Measurements from ENCODE around the gene DNAJC18. TPM values are rescaled to one million over a fixed set of nuclear protein-coding genes. Genes with fewer than 3 reads are reported as not detected.
"Not testable (repeated sequence)": the region's sequence is repeated elsewhere in the genome, so short reads cannot be mapped to it uniquely, and the experiment has no call there.

The DNAJC18 gene
- total RNA-seq, 1 experiment from 2014 or later: 6.3 TPM

DNA sequence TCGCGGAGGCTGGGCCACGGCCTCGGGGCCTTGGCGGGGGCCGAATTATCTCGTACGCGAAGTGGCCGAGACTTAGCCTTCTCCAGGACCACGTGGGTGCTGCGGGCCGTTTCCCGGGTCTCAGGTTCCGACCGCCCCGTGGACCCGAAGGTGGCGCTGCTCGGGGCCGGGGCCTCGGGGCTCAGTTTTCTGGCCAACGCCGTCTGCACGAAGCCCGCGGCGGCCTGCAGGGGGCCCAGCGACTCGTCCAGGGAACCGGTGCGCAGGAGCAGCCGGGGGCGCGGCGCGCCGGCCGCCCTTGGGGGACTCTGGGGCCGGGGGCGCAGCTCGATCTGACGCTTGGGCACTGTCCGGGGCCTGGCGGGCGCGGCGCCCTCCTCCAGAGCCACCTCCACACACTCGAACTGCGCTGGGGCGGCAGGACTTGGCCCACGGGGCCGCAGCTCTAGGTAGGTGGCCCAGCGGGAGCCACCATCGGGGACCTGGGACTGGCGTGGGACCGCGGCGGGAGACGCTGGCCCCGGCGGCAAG is 45.1 kb downstream of the DNAJC18 start:
- Histone ChIP-seq H3K27me3 (ENCODE audit: control insufficient read depth, insufficient read depth, low read length) (peaks cover 31% of the 10 kb centered on the region), H3K4me3 (ENCODE audit: insufficient read depth, low read depth, low read length) (peak overlapping the region; percentile 65), H3K36me3 (replicated peaks; ENCODE audit: control insufficient read depth, insufficient read depth, low read length) (no peaks in the 10 kb centered on the region)
- DNase-seq: peak; percentile 92

DNA sequence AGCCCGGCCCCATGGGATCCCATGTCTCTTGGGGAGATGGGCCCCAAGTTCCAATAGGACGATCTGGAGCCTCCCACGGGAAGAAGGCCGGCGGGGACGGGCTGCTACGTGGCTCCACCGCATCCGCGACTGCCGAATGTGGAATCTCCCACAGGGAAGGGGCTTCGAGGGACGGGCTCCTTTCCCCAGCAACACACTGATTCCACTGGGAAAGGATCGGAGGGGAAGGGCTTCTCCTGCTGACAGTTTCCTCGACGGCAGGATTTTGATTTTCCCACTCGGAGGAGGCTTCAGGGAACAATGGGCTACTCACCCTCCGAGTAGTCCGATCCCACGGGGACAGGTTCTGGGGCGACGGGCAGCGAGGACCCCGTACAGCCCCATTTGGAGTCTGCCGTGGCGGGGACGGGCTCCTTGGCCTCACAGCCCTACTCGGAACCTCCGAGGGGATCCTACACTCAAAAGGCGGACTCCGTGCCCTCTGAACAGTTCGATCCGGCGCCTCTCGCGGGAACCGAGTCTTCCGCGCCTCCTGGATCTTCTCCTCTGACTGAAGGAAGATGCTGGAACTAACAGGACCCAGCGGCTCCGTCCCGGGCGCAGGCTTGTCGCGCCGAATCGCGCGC is 45.7 kb downstream of the DNAJC18 start:
- peak; percentile 79 for DNase-seq
- Histone ChIP-seq H3K36me3 (replicated peaks; ENCODE audit: control insufficient read depth, insufficient read depth, low read length) (no peaks in the 10 kb centered on the region), H3K4me3 (ENCODE audit: insufficient read depth, low read depth, low read length) (peak overlapping the region; percentile 65), H3K27me3 (ENCODE audit: control insufficient read depth, insufficient read depth, low read length) (peaks cover 31% of the 10 kb centered on the region)

DNA sequence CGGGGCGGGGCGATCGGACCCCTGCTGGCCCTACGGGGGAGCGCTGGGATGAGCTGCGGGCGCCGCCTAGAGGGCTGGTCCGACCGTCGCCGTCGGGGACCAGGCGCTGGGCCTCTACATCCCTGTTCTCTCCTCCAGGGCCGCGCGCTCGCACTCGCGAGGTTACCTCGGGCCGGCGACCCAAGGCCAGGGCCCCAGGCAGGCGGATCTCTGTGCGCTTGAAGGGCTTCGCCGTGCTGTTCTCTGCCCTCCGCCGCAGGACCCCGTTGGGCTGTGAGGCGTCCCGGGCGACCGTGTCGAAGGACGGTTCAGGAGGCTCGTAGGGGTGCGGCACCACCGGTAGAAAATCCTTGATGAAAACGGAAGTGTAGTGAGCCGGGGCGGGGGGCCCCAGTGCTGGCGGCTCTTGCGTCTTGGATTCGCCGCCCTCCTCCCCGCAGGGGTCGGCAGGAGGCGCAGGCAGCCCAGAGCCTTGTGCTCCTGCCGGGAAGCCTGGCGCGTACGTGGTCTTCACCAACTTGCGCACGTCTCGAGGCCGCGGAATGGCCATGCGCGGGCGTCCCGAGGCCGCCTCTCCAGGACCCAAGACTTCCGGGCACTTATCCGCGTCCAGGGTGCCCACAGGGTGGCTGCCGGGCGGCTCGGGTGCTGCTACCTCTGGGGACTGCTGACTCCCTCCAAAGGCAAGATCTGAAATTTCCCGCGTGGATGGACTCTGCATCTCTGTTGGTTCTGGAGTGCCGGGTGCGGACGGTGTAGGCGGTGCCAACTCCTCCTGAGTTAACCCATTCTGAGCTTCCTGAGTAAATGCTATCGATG is 46.4 kb downstream of the DNAJC18 start:
- H3K36me3 ChIP-seq (replicated peaks; ENCODE audit: control insufficient read depth, insufficient read depth, low read length): no peaks in the 10 kb centered on the region
- DNase-seq: peak; percentile 97
- H3K4me3 ChIP-seq (ENCODE audit: insufficient read depth, low read depth, low read length): peak overlapping the region; percentile 65
- peaks cover 31% of the 10 kb centered on the region for H3K27me3 ChIP-seq (ENCODE audit: control insufficient read depth, insufficient read depth, low read length)

DNA sequence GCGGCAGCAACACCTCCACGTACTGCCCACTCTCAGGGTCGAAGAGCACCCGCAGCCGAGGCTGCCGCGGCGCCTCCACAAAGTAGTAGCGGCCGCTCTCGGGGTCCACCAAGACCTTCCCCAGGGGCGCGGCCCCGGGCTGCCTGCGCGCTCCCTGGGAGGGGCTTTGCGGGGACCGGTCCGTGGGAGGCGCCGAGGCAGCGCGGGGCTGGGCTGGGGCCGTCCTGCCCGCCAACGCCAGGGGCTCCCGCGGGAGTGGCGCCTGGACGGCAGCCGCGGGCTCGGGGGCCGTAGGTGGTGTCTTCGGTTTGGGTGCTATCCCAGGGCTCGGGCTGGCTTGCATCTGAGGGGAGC is 47.0 kb downstream of the DNAJC18 start:
- Histone ChIP-seq H3K27me3 (ENCODE audit: control insufficient read depth, insufficient read depth, low read length) (peaks cover 31% of the 10 kb centered on the region), H3K36me3 (replicated peaks; ENCODE audit: control insufficient read depth, insufficient read depth, low read length) (no peaks in the 10 kb centered on the region), H3K4me3 (ENCODE audit: insufficient read depth, low read depth, low read length) (peak overlapping the region; percentile 65)
- DNase-seq: no peak

DNA sequence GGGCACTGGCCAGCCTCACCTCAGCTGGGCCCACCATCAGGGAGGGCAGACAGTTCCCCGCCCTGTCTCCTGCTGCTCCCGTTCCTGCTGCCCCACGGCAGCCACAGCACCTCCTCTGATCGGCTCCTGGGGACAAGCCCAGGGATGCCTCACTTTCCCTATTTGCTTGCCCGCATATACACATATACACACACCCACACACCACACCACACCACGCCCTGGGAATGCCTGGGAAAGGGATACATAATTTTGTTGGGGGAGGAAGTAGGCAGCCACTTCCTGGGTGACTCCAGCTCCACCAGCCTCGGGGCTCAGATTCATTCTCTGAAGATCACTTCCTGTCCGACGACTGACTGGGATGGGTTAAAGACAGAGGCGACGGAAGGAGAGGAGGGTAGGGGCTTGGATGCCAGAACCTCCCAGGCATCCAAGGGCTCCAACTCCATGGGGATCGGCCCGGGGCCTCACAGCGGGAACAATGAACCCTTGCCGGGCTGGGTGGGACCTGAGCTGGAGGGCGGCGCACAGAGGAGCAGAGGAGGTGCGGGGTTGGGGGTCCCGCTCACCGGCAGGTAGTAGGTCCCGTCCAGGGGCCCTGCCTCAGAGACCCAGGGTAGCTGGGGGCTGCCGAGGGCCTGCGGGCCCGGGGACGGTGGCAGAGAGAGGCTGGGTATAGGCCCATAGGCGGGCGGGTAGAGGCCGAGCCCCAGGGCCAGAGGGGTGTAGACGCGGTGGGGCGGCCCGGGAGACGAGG is 47.6 kb downstream of the DNAJC18 start:
- Histone ChIP-seq H3K27me3 (ENCODE audit: control insufficient read depth, insufficient read depth, low read length) (peaks cover 31% of the 10 kb centered on the region), H3K36me3 (replicated peaks; ENCODE audit: control insufficient read depth, insufficient read depth, low read length) (no peaks in the 10 kb centered on the region), H3K4me3 (ENCODE audit: insufficient read depth, low read depth, low read length) (peak overlapping the region; percentile 65)
- peak; percentile 59 for DNase-seq

DNA sequence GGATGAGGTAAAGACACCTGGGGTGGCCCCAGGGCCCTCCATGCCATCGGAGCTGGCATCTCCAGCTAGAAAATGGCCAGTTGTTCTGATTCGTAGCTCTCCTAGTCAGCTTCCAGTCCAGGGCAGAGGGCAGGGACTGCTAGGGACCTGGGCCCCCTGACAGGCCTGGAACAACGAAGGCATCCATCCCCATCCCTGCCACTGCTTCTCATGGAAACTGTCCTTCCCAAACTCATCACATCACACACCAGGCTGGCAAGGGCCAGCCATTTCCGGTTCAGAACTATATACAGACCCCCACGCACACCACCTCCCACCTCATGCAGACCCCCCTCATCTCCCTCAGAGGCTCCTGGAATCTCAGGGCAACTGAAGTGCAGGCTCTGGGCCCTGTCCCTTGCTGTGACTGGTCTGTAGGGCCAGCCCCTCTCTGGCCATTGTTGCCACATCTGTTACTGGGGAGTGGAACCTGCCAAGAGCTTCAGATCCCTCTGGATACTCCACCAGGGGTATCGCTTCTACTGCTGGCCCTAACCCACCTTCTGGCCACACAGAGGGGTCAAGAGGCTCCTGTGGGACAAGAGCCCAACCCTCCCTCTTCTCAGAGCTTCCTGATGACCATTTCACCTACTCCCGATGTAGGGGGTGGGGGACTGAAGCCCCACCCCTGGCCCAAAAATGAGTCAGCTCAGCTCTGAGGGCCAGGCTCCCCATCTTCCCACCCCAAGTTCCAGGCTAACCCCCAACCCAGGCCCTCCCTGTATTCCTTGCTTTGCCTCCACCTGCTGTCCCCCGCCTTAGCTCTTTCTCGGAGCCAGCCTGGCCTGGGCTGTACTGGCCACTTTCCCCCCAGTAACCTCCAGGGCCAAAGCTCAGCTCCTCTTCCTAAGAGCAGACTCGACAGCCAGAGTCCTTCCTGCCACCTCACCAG is 48.4 kb downstream of the DNAJC18 start:
- Histone ChIP-seq H3K4me3 (ENCODE audit: insufficient read depth, low read depth, low read length) (no peak overlapping the region), H3K27me3 (ENCODE audit: control insufficient read depth, insufficient read depth, low read length) (peaks cover 31% of the 10 kb centered on the region), H3K36me3 (replicated peaks; ENCODE audit: control insufficient read depth, insufficient read depth, low read length) (no peaks in the 10 kb centered on the region)
- DNase-seq: peak; percentile 62

DNA sequence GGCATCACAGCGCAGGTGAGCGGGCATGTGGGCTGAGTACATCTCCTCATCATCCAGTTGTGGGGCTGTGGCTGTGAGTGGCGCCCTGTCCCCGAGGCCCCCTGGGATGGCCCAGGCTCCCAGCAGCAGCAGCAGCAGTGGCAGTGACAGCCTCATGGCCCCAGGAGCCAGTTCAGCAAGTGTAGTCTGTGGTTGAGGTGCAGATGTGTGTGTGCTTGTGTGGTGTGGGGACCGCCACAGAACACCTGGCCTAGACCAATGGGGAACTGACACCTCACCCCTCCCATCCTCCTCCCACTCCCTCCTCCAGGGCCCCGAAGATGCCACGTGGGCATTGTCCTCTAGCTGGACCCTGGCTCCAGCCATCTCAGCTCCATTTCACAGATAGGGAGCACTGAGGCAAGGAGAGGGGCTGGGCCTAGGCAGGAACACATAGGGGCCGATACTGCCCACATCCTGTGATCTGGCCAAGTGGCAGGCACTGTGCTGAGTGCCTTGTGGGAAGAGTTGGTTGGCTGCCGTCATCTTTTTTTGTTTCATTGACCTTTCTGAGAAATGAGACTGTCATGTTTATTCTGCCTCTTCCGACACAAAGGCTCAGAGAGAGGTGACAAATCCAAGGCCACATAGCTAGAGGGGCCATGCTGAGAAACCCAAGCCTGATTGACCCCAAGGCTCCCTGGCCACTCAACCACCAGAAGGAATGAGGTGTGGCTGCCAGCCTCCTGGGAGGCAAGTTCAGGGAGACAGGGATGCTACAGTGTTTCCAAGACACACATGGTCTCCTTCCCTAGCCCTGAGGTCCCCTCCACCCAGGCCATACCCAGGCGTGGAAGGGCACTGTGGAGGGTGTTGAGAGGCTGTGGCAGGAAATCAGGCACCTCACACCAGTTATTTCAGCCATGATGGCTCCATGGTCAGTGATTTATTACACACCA is 49.4 kb downstream of the DNAJC18 start, which contains the start of gene MZB1:
Gene MZB1, minus strand, starts transcription at position 213 of the 938 bp plus-strand sequence. Its CDS starts 57 bp downstream, at position 156.
- Histone ChIP-seq H3K27me3 (ENCODE audit: control insufficient read depth, insufficient read depth, low read length) (peaks cover 23% of the 10 kb centered on the region), H3K4me3 (ENCODE audit: insufficient read depth, low read depth, low read length) (no peak within 1 kb of the TSS), H3K36me3 (replicated peaks; ENCODE audit: control insufficient read depth, insufficient read depth, low read length) (no peaks in the 10 kb centered on the region)
- no peak for DNase-seq

DNA sequence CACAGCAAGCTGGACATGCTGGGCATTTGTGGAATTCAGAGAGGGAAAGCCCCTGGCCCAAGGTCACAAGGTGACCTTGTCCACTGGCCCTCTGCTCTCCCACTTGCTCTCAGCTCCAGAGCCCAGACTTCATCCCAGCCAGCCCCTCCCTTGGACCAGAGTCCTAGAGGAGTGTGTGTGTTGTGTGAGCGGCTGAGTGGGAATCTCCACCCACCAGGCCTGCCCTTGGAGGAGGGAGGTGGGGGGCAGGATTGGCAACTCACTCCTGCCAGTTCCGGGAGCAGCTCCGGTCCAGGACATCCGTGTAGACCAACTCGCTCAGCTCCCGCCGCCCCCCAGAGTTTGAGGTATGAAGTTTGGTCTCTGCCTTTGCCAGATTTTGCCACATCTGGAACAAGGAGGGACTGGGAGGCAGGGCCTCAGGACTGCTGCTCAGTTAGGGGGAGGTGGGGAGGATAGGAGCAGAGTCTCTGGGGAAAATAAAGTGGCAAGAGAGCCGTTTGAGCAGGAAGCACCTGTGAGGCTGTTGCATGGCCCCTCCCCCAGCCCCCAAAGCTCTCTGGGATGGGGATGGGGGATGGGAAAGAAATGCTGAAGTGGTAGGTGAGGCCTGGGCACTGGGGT is 51.0 kb downstream of the DNAJC18 start:
- DNase-seq: peak; percentile 79
- Histone ChIP-seq H3K27me3 (ENCODE audit: control insufficient read depth, insufficient read depth, low read length) (peaks cover 7% of the 10 kb centered on the region), H3K36me3 (replicated peaks; ENCODE audit: control insufficient read depth, insufficient read depth, low read length) (no peaks in the 10 kb centered on the region), H3K4me3 (ENCODE audit: insufficient read depth, low read depth, low read length) (no peak overlapping the region)

DNA sequence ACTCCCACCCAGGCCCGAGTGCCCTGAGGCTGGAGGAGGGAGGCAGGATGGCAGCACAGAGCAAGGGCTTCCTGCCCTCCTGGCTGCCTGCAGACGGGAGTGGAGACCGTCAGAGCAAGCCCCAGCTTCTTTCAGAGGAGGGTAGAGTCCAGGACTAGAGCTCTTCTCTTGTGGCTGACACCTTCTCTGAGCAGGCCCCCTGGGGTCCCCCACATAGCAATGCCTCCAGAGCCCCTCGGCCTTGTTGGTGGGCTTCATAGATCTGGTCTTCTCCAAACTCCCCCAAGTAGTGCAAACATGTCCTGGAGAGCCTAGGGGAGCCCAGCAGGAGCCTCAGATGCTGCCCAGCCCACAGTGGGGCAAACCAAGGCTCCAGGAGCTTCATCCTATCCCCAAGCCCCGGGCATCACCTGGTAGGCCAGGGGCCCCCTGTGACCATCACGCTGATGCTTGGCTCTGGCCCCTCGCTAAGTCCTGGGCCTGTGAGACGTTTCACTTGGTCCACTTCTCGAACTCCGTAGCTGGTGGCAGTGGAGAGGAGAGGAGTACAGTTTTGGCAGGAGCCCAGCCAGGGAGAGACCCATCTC is 51.6 kb downstream of the DNAJC18 start:
- H3K27me3 ChIP-seq (ENCODE audit: control insufficient read depth, insufficient read depth, low read length): peaks cover under 1% of the 10 kb centered on the region; the same call in 1 of the 2 replicates
- no peaks in the 10 kb centered on the region for H3K36me3 ChIP-seq (replicated peaks; ENCODE audit: control insufficient read depth, insufficient read depth, low read length)
- DNase-seq: peak; percentile 55
- H3K4me3 ChIP-seq (ENCODE audit: insufficient read depth, low read depth, low read length): no peak overlapping the region

DNA sequence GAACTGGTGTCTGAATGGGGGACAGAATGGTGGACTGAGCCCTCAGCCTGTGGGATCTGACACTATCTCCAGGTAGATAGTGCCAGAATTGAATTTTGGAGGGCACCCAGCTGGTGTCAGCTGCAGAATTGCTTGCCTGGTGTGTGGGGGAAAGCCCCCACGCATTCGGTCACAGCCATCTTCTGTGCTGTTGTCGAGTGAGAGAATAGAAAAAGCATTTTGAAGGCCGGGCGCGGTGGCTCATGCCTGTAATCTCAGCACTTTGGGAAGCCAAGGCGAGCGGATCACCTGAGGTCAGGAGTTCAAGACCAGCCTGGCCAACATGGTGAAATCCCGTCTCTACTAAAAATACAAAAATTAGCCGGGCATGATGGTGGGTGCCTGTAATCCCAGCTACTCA is 52.4 kb downstream of the DNAJC18 start:
- not testable (repeated sequence) for H3K4me3 ChIP-seq (ENCODE audit: insufficient read depth, low read depth, low read length); H3K27me3 ChIP-seq (ENCODE audit: control insufficient read depth, insufficient read depth, low read length); H3K36me3 ChIP-seq (replicated peaks; ENCODE audit: control insufficient read depth, insufficient read depth, low read length)
- DNase-seq: peak; percentile 5

DNA sequence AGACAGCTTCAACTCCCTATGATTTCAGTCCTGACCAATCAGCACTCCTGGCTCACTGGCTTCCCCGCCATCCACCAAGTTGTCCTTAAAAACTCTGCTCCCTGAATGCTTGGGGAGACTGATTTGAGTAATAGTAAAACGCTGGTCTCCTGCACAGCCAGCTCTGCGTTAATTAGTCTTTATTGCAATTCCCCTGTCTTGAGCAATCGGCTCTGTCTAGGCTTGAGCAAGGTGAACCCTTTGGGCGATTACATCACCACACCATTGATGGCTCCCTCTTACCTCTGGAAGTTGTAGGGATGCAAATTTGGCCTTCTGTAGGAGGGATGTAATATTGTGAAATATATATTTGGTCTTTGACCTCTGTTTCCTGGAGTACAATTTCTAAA is 53.3 kb downstream of the DNAJC18 start:
- Histone ChIP-seq H3K27me3 (ENCODE audit: control insufficient read depth, insufficient read depth, low read length) (no peaks in the 10 kb centered on the region), H3K36me3 (replicated peaks; ENCODE audit: control insufficient read depth, insufficient read depth, low read length) (no peaks in the 10 kb centered on the region), H3K4me3 (ENCODE audit: insufficient read depth, low read depth, low read length) (no peak overlapping the region)
- DNase-seq: peak; percentile 19
